Peyer's patch (tissue), 4 donors: ENCODE measurements around the gene TYMP. TPM values are rescaled to one million over a fixed set of nuclear protein-coding genes. Genes with fewer than 3 reads are reported as not detected.
A peak's percentile ranks its signal among the peaks of the same experiment; 100 is the strongest.
"Not testable (repeated sequence)": the region's sequence is repeated elsewhere in the genome, so short reads cannot be mapped to it uniquely, and the experiment has no call there.

Experiments used
- DNase-seq, 3 donors: peaks; one replicate each; pipeline ENCODE4 v3.0.0-alpha.2; 2017 to 2019
- H3K27ac ChIP-seq, 4 donors: fragments of 200-600 bp; sonication (generic); one replicate each; pipeline ENCODE4 v1.5.1; 2016 to 2019
- H3K27me3 ChIP-seq, 2 donors: fragments of 200-600 bp; sonication (generic); one replicate each; pipeline ENCODE4 v1.5.1; 2019
- H3K36me3 ChIP-seq, 3 donors: fragments of 200-600 bp; sonication (generic); one replicate each; pipeline ENCODE4 v1.5.1; 2016 to 2019
- H3K4me1 ChIP-seq, 4 donors: fragments of 200-600 bp; sonication (generic); one replicate each; pipeline ENCODE4 v1.5.1; 2016 to 2019
- H3K4me3 ChIP-seq, 4 donors: fragments of 200-600 bp; sonication (generic); 1 replicate in 3 of 4; 2 replicates in 1 of 4; pipeline ENCODE4 v1.5.1; 2016 to 2019; ENCODE audit warnings: mild to moderate bottlenecking in 1 of 4
- H3K9me3 ChIP-seq, 4 donors: fragments of 200-600 bp; sonication (generic); one replicate each; pipeline ENCODE4 v1.5.1; 2016 to 2019; ENCODE audit warnings: mild to moderate bottlenecking in 1 of 4
- POLR2A ChIP-seq, 2 donors: fragments of 450-650 bp; IDR thresholded peaks; one replicate each; pipeline ENCODE4 v1.5.1; 2017; ENCODE audit warnings: antibody characterized with exemption in 2 of 2, mild to moderate bottlenecking in 2 of 2, moderate library complexity in 2 of 2
- total RNA-seq, 4 donors: library from RNA; depleted of rRNA; stranded (reverse); fragments of >200 nt; gene quantifications; one replicate each; pipeline ENCODE4 v1.1.0, GENCODE V29; 2016
- TF ChIP-seq, protein P1 (sequence below), 6 experiments: fragments of 450-650 bp in 4 of 6; fragments of 200-600 bp in 2 of 6; sonication (generic) in 1 of 6; IDR thresholded peaks; one replicate each; pipeline ENCODE4 v1.5.1; 2017 to 2019; ENCODE audit warnings: antibody characterized with exemption in 6 of 6, mild to moderate bottlenecking in 3 of 6, moderate library complexity in 1 of 6

TYMP gene
- total RNA-seq, 4 donors from 2014 or later: 53.5 to 93.9 (median 88.3) TPM

DNA sequence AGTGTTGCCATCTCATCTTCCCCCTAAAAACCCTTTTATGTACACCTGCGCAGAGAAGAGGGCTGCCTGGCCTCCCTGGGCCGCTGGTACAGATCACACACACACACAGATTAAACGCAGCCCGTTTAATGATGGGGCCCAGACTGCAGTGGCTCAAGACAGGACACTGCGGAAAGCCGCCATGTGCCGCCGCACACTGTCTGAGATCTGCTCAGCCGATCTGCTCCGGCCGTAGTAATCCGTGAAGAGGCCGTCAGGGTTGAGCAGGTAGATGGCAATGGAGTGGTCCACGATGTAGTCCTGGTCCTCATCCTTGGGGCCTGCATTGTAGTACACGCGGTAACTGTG lies 6.4 kb downstream of the TYMP start:
- no peak for TF ChIP-seq POLR2A (IDR thresholded peaks at IDR 0.05)
- TF ChIP-seq, protein P1, sequence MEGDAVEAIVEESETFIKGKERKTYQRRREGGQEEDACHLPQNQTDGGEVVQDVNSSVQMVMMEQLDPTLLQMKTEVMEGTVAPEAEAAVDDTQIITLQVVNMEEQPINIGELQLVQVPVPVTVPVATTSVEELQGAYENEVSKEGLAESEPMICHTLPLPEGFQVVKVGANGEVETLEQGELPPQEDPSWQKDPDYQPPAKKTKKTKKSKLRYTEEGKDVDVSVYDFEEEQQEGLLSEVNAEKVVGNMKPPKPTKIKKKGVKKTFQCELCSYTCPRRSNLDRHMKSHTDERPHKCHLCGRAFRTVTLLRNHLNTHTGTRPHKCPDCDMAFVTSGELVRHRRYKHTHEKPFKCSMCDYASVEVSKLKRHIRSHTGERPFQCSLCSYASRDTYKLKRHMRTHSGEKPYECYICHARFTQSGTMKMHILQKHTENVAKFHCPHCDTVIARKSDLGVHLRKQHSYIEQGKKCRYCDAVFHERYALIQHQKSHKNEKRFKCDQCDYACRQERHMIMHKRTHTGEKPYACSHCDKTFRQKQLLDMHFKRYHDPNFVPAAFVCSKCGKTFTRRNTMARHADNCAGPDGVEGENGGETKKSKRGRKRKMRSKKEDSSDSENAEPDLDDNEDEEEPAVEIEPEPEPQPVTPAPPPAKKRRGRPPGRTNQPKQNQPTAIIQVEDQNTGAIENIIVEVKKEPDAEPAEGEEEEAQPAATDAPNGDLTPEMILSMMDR (IDR thresholded peaks at IDR 0.05): no peak
- Histone ChIP-seq H3K27me3 (no peaks in the 10 kb centered on the region), H3K9me3 (no peaks in the 10 kb centered on the region), H3K4me3 (peak overlapping the region in 1 of 4 donors; percentile 82), H3K36me3 (peaks cover 0 to 55% (median 0%) of the 10 kb centered on the region in 3 donors), H3K4me1 (peaks cover 6 to 47% (median 19%) of the 10 kb centered on the region in 4 donors), H3K27ac (peak overlapping the region in 1 of 4 donors; percentile 98)
- no peak for DNase-seq

DNA sequence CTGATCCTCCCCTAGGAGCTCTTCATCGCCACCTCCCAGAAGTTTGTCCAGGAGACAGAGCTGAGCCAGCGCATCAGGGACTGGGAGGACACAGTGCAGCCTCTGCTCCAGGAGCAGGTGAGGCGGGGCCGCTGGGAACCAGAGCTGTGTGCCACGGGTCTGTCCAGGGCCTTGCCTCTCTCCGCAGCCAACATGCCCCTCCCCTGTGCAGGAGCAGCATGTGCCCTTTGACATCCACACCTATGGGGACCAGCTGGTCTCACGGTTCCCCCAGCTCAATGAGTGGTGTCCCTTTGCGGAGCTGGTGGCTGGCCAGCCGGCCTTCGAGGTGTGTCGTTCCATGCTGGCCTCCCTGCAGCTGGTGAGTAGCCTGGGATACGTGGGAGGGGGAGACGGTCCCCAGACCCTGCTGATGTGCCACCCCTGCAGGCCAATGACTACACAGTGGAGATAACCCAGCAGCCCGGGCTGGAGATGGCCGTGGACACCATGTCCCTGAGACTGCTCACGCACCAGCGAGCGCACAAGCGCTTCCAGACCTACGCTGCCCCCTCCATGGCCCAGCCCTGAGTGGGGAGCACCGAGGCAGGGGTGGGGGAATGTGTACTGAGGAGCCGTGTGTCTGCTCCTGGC lies 6.9 kb downstream of the TYMP start:
- H3K27me3 ChIP-seq: no peaks in the 10 kb centered on the region
- TF ChIP-seq, protein P1 (IDR thresholded peaks at IDR 0.05): no peak
- no peak for TF ChIP-seq POLR2A (IDR thresholded peaks at IDR 0.05)
- no peak overlapping the region for H3K27ac ChIP-seq
- H3K9me3 ChIP-seq: no peaks in the 10 kb centered on the region
- H3K36me3 ChIP-seq: peaks cover 0 to 60% (median 0%) of the 10 kb centered on the region in 3 donors
- H3K4me1 ChIP-seq: peaks cover 6 to 41% (median 19%) of the 10 kb centered on the region in 4 donors
- DNase-seq: no peak
- peak overlapping the region in 1 of 4 donors; percentile 82 for H3K4me3 ChIP-seq

DNA sequence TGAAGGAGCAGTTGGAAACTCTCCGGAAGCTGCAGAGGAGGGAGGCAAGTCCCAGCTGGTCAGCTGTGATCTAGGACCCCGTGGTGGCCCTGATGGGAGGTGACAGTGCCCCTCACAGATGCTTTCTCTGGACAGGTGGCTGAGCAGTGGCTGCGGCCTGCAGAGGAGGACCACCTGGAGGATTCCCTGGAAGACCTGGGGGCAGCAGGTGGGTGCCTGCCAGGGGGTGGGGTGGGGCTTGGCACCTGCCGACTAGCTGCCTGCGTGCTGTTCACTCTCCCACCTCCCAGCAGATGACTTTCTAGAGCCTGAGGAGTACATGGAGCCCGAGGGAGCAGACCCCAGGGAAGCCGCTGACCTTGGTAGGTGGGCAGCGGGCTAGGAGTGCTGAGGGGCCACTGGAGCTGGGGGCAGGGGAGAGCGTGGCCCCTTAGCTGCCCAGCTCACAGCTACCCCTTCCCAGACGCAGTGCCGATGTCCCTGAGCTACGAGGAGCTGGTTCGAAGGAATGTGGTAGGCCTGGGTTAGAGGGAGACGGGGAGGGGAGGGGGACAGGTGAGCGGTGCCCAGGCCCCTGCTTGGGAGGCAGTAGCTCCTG lies 7.5 kb downstream of the TYMP start:
- H3K36me3 ChIP-seq: peaks cover 0 to 66% (median 0%) of the 10 kb centered on the region in 3 donors
- no peak overlapping the region for H3K4me3 ChIP-seq

DNA sequence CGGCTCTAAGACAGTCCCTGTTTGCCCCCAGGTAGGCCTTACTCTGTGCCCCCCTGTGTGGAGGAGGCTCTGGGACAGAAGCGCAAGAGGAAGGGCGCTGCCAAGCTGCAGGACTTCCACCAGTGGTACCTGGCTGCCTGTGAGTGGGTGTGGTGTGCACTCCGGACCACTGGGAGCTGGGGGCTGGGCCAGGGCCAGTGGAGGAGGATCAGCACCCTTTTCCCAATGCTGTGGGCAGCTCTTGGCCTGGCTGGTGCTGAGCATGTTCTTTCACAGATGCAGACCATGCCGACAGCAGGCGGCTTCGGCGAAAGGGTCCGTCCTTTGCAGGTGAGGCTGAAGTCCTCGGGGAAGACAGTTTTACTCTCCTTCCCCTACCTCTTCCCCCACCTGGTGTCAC lies 8.1 kb downstream of the TYMP start:
- no peak overlapping the region for H3K4me3 ChIP-seq
- no peak for DNase-seq
- H3K9me3 ChIP-seq: no peaks in the 10 kb centered on the region
- peaks cover 4 to 31% (median 13%) of the 10 kb centered on the region in 4 donors for H3K4me1 ChIP-seq
- H3K36me3 ChIP-seq: peaks cover 0 to 72% (median 0%) of the 10 kb centered on the region in 3 donors
- no peak overlapping the region for H3K27ac ChIP-seq
- TF ChIP-seq, protein P1 (IDR thresholded peaks at IDR 0.05): no peak
- TF ChIP-seq POLR2A (IDR thresholded peaks at IDR 0.05): no peak
- no peaks in the 10 kb centered on the region for H3K27me3 ChIP-seq

More for the DNA sequence above, 7.5 kb downstream of the TYMP start:
- Histone ChIP-seq H3K9me3 (no peaks in the 10 kb centered on the region), H3K4me1 (peaks cover 6 to 37% (median 18%) of the 10 kb centered on the region in 4 donors), H3K27ac (no peak overlapping the region), H3K27me3 (no peaks in the 10 kb centered on the region)
- no peak for DNase-seq
- no peak for TF ChIP-seq POLR2A (IDR thresholded peaks at IDR 0.05)
- TF ChIP-seq, protein P1 (IDR thresholded peaks at IDR 0.05): no peak

DNA sequence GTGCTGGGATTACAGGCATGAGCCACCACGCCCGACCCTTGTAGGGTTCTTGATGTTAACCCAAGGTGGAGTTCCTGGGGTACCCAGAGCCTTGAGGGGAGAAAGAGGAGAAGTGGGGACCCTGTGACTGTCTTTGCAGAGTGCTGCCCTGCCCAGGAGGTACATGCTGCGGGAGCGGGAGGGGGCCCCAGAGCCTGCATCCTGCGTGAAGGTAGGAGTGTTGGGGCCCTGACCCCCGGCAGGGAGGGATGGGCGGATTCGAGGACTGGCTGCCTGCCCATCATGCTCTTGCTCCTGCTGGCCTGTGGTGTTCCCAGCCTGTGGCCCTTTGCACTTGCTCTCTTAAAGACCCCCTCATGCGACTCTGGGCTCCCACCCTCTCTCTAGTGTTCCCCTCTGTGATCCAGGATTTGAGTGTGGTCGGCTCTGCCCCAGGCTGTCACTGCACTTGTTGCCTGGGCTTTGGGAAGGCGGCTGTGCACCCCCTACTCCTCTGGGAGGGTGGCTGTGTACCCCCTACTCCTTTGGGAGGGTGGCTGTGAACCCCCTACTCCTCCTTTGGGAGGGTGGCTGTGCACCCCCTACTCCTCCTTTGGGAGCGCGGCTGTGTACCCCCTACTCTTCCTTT lies 8.9 kb downstream of the TYMP start:
- Histone ChIP-seq H3K4me3 (no peak overlapping the region), H3K9me3 (no peaks in the 10 kb centered on the region), H3K36me3 (peaks cover 0 to 76% (median 0%) of the 10 kb centered on the region in 3 donors), H3K27ac (no peak overlapping the region), H3K27me3 (no peaks in the 10 kb centered on the region), H3K4me1 (peaks cover 4 to 25% (median 10%) of the 10 kb centered on the region in 4 donors)
- DNase-seq: no peak
- TF ChIP-seq, protein P1 (IDR thresholded peaks at IDR 0.05): no peak
- no peak for TF ChIP-seq POLR2A (IDR thresholded peaks at IDR 0.05)

DNA sequence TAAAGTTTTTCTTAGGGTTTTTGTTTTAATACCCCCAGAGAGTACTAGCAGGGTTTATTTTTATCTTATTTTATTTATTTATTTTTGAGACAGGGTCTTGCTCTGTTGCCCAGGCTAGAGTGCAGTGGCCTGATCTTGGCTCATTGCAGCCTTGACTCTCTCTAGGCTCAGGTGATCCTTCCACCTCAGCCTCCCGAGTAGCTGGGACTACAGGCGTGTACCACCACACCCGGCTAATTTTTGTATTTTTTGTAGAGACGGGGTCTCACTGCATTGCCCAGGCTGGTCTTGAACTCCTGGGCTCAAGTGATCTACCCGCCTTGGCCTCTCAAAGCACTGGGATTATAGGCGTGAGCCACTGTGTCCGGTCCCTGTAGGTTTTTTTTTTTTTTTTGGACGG lies 9.6 kb downstream of the TYMP start:
- H3K4me3 ChIP-seq, H3K27ac ChIP-seq, H3K27me3 ChIP-seq, DNase-seq, H3K9me3 ChIP-seq: not testable (repeated sequence)
- Histone ChIP-seq H3K4me1 (peaks cover 4 to 25% (median 10%) of the 10 kb centered on the region in 4 donors), H3K36me3 (peaks cover 0 to 76% (median 0%) of the 10 kb centered on the region in 3 donors)
